AG08396 (cell line): ENCODE results near the gene AP3S2.
A peak's percentile ranks its signal among the peaks of the same experiment; 100 is the strongest.
"Not testable (repeated sequence)": the region's sequence is repeated elsewhere in the genome, so short reads cannot be mapped to it uniquely, and the experiment has no call there.

Experiments
- DNase-seq: peaks from one replicate; pipeline ENCODE4 v3.0.0; 2012; ENCODE audit warnings: low spot score, mixed read lengths

AP3S2 gene

GRCh38 chr15:89799918-89800498 is 93.8 kb downstream of the AP3S2 start:
- no peak for DNase-seq

- DNase-seq = no peak
Observed at GRCh38 chr15:89799011-89799911, 94.5 kb downstream of the AP3S2 start.

- DNase-seq = no peak
Observed at GRCh38 chr15:89797678-89798201, 96.1 kb downstream of the AP3S2 start.

DNA sequence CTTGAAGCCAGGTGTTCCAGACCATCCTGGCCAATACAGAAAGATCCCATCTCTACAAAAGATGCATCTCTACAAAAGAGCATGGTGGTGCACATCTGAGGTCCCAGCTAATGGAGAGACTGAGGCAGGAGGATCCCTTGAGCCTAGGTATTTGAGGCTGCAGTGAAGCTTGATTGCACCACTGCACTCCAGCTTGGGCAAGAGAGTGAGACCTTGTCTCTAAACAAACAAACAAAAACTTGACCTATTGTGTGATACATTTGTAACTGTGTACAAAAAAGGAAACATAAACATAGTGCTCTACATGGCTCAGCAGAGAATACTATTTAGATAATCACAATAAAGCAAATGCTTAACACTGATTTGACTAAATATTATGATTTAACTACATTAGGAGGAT is 97.8 kb downstream of the AP3S2 start:
- DNase-seq = no peak

- peak; percentile 56 for DNase-seq
Observed at GRCh38 chr15:89794627-89795241, 99.1 kb downstream of the AP3S2 start.

- no peak for DNase-seq
Observed at GRCh38 chr15:89792106-89792805, 101.5 kb downstream of the AP3S2 start.

GRCh38 chr15:89790661-89791060 is 103.1 kb downstream of the AP3S2 start:
- DNase-seq = no peak

GRCh38 chr15:89790206-89790605 is 103.6 kb downstream of the AP3S2 start:
- no peak for DNase-seq

GRCh38 chr15:89788585-89788984 is 105.2 kb downstream of the AP3S2 start:
- not testable (repeated sequence) for DNase-seq

DNA sequence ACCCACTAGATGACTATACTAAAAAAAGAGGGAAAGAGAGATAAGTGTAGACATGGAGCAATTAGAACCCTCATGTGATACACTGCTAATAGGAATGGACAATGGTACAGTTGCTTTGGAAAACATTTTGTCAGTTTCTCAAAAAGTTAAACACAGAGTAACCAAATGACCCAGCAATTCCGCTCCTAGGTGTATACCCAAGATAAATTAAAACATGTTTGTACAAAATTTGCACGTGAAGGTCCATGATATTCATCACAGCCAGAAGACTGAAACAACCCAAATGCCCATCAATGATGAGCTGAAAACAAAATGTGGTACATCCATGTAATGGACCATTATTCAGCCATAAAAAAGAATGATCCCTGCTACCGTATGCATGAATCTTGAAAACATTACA is 105.8 kb downstream of the AP3S2 start:
- no peak for DNase-seq

DNA sequence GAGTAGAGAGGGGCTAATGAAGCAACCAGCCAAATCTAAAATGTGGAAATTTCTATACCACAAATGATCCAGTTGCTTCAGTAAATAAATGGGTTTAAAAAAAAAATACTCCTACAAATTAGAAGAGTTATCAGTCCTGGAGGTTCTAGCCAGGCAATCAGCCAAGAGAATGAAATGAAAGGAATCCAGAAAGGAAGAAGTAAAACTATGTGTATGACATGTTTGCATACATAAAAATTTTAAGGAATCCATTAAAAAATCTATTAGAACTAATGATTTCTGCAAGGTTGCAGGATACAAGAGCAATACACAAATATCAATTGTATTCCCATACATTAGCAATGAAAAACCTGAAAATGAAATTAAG is 108.0 kb downstream of the AP3S2 start:
- no peak for DNase-seq

GRCh38 chr15:89785064-89785773 is 108.6 kb downstream of the AP3S2 start:
- no peak for DNase-seq

GRCh38 chr15:89784686-89784960 is 109.2 kb downstream of the AP3S2 start:
- DNase-seq = no peak

- DNase-seq = no peak
Observed at GRCh38 chr15:89783861-89784685, 109.7 kb downstream of the AP3S2 start.

GRCh38 chr15:89783111-89783860 is 110.5 kb downstream of the AP3S2 start:
- no peak for DNase-seq

GRCh38 chr15:89782619-89782950 is 111.2 kb downstream of the AP3S2 start:
- not testable (repeated sequence) for DNase-seq

GRCh38 chr15:89781891-89782618 is 111.7 kb downstream of the AP3S2 start:
- DNase-seq = peak; percentile 55

GRCh38 chr15:89781055-89781454 is 112.7 kb downstream of the AP3S2 start:
- DNase-seq = no peak

GRCh38 chr15:89780601-89781000 is 113.2 kb downstream of the AP3S2 start:
- DNase-seq = no peak
